ENCODE results near the gene PXN.

PXN gene

DNA sequence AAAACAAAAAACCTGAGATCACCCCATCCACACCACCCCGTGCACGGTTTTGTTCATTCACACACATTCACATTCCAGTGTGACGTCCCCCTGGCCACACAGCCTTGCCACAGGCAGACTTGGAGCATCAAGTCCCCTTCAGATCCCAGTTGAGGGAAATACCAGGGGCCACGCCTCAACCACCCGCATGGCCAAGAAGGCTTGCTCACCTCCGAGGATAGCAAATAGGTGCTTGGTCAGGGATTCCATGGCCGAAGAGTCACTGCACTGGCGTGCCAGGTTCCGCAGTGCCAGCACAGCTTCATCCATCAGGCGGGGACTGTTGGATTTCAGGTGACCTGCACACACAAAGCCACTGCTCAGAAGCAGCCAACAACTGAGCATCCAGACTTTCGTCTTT, 90.0 kb downstream of the PXN start:
- no peak for DNase-seq (ENCODE audit: low read depth in 2 of 2)

DNA sequence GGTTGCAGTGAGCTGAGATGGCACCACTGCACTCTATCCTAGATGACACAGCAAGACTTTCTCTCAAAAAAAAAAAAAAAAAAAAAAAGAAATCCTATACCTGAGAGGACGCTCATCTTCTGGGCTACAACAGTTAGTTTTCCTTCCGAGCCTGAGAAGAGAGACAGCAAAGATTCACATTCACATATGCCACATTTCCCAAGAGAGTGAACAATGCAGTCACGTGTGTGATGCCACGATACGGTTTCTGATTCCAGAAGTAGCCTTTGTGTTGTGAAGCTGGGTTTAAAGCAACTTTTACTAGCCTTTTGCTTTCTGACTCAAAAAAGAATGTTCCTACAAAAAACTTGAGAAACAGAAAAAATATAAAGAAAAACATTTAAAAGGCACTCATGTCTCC, 90.5 kb downstream of the PXN start:
- DNase-seq (ENCODE audit: low read depth in 2 of 2): no peak

DNA sequence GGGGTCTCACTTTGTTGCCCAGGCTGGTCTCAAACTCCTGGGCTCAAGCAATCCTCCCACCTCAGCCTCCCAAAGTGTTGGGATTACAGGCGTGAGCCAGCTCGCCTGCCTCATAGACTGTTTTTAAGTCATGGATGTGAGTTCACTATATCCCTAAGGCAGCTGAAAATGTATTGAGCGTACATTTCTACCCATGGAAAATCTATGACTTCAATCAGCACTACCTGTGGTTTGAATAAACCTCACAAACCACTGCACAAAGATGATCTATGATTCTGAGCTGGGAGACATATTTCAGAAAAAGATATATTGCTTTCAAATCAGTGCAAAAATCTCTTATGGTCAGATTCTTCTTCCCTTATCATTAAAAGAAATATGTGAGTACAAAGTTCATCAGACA, 93.5 kb downstream of the PXN start:
- DNase-seq (ENCODE audit: low read depth in 2 of 2): no peak

DNA sequence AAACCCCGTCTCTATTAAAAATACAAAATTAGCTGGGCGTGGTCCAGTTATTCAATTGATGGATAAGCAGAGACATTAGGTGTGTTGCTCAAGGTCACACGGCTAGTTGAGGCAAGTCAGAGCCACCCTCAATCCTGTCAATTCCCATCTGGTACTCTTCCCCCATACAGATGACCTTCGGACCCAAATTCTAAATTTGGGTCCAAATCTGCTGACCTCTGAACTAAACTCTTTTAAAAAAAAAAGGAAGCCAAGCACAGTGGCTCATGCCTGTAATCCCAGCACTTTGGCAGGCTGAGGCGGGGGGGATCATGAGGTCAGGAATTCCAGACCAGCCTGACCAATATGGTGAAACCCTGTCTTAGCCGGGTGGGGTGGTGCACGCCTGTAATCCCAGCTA, 94.9 kb downstream of the PXN start:
- DNase-seq (ENCODE audit: low read depth in 2 of 2): no peak

DNA sequence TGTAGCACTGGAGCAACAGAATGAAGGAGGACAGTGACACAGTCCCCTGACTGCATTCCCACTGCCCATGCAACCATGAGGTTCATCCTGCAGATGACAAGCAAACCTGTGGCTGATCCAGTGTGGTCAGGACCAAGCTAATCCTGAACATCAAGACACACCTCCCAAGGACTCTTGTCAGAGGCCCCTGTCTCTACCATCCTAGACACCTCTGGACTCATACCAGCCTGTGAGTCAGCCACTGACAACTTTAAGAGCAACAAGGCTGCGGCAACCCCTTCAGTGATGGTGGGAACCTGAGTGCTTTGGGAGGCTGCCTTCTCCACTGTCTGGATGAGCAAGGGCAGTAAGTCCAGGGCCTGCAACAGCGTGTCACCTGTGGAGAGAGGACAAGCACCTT, 95.6 kb downstream of the PXN start:
- no peak for DNase-seq (ENCODE audit: low read depth in 2 of 2)

DNA sequence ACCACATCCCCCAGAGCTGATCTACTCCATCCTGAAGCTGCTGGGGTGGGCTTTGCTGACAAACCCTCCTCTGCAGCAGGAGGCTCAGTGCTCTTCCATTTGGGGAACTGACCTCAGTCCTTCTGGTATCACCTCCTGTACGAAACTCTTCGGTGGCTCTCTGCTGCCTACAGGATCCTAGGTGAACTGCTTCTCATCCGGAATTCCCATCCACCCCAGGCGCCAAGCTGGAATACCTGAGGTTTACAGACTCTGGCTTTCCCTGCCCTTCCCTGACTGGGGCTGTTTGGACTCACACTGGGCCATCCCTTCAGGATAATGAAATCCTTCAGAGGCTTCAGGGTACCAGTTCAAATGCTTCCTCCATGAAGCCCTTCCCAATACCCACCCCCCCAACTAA, 97.2 kb downstream of the PXN start:
- DNase-seq (ENCODE audit: low read depth in 2 of 2): no peak

DNA sequence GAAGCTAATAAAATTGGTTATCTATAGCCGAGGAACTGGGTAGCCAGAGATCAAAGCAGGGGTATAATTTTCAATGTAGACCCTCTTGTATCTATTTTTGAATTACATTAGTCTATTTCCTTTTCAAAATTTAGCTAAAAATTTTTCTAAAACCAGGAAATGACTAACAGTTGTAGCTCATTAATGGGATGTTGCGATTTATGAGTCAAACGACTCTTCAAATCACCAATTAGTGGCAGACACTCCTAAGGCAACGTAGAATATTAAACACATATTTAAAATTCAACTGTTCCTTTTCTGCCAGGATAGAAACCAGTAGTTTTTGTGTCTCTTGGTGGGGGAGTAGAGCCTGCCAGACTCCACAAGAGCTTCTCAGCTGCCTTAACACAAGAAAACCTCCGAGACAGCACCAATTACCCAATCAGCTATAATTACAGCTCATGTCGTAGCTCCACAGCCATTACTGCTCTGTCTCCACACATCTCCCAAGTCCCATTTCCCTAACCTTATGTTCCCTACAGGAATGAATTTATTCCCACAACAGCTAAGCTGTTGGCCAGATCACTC, 97.9 kb downstream of the PXN start:
- no peak for DNase-seq (ENCODE audit: low read depth in 2 of 2)

DNA sequence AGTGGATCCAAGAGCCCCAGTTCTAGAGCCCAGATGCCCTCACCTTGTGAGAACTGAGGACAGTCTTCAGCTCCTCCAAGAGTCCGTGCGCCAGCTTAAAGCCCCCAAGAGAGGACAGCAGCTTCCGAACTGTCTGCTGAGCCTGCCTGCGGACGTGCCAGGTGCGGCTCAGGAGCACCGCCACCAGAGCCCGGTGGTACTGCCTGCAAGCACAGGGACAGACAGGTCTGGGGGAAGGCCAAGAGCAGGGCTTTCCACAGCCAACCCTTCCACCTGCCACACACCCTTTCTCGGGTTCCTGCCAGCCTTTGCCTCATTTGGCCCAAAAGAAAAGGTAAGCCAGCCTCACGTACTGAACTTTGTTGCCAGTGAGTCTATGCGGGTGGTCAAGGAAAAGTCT, 101.2 kb downstream of the PXN start:
- no peak for DNase-seq (ENCODE audit: low read depth in 2 of 2)

DNA sequence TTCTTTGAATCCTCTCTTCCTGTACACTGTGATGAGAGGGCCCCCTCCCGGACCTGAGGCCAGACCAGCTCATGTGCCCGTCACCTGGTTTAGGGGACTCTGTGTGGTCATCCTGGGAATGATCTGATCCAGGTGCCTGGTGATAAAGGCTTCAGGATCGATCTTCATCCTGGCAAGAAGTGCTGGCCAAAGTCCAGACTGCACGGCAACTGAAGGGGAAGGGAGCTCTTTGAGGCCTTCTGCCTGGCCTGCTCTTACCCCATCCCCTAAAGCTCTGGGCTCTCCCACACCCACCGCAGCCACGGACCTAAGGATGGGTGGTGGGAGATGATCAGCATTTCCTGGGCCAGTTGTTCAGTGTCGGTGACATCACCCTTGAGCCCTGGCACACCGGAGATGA, 102.8 kb downstream of the PXN start:
- DNase-seq (ENCODE audit: low read depth in 2 of 2): no peak

DNA sequence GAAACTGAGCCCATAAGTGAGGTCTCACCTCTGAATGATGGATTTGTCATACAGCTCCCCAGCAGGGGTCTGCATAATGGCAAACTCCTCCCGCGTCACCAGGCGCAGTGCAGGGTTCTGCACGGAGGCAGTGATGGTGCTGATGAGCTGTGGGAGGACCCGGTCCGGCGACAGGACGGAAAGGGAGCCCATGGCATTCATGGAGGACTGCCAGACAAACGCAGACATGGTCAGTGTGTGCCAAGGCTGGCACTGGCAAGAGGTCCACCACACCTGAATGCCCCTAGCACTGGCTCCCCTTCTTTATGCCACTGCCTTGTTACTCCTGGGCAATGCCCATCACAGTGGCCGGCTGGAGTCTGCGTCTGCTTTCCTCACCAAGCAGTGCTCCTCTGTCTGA, 103.7 kb downstream of the PXN start:
- no peak for DNase-seq (ENCODE audit: low read depth in 2 of 2)

All from stimulated activated CD4-positive, alpha-beta T cell treated with anti-CD3 and anti-CD28 coated beads, Interleukin-1b, Interleukin-23, amount 100 ng/mL, for 4 hours (primary cell).